IMR-90 (cell line): Measurements from ENCODE around the gene RALGAPA2. TPM values are rescaled to one million over a fixed set of nuclear protein-coding genes. Genes with fewer than 3 reads are reported as not detected.

Experiments
- ATAC-seq: fragments of 200-7000 bp; cut with Tn5 transposase; 2 replicates; pipeline ENCODE4 v1.9.1; 2020; ENCODE audit warnings: low read depth, mild to moderate bottlenecking, moderate library complexity
- BruUV-seq: library from RNA; stranded (reverse); fragments of 400-500 nt; replicated peaks from 2 replicates; lab custom pipeline; 2021; lab: Mats Ljungman, UMichigan
- CTCF ChIA-PET: fragments of 300-600 bp; formaldehyde crosslinking; extraction: SDS; loops from one replicate; lab custom pipeline; 2021; ENCODE audit warnings: antibody characterized with exemption; lab: Yijun Ruan, JAX
- POLR2A ChIA-PET: fragments of 300-600 bp; sonication (Branson Sonifier 250); formaldehyde crosslinking; loops from one replicate; lab custom pipeline; 2022; ENCODE audit warnings: antibody characterized with exemption; ENCODE audit not compliant: unreplicated experiment; lab: Charles Lee
- DNase-seq: peaks from one replicate; pipeline ENCODE4 v3.0.0; 2013
- H2AFZ ChIP-seq: replicated peaks from 2 replicates; pipeline ENCODE3; 2013; ENCODE audit warnings: low read length, mild to moderate bottlenecking; ENCODE audit not compliant: poor library complexity
- H2AK5ac ChIP-seq: 2 replicates; pipeline ENCODE4 v1.6.1; 2013; ENCODE audit warnings: low read depth, low read length, inconsistent platforms
- H2AK9ac ChIP-seq: replicated peaks from 2 replicates; pipeline ENCODE3; 2013; ENCODE audit warnings: mild to moderate bottlenecking, low read depth, low read length, moderate library complexity; ENCODE audit not compliant: poor library complexity
- H2BK120ac ChIP-seq: 2 replicates; pipeline ENCODE4 v1.6.1; 2013; ENCODE audit warnings: low read depth, low read length, inconsistent platforms
- H2BK15ac ChIP-seq: 3 replicates; pipeline ENCODE4 v1.6.1; 2013; ENCODE audit warnings: low read depth, low read length, inconsistent platforms
- H2BK20ac ChIP-seq: 2 replicates; pipeline ENCODE4 v1.6.1; 2013; ENCODE audit warnings: low read depth, mild to moderate bottlenecking, inconsistent platforms, low read length, moderate library complexity
- H2BK5ac ChIP-seq: 2 replicates; pipeline ENCODE4 v1.6.1; 2013; ENCODE audit warnings: mild to moderate bottlenecking, low read depth, low read length, inconsistent platforms; ENCODE audit not compliant: poor library complexity, severe bottlenecking
- H3K14ac ChIP-seq: replicated peaks from 2 replicates; pipeline ENCODE4 v1.6.1; 2013; ENCODE audit warnings: low read depth, low read length, inconsistent platforms
- H3K18ac ChIP-seq: 2 replicates; pipeline ENCODE4 v1.6.1; 2013; ENCODE audit warnings: low read depth, low read length, control low read depth
- H3K23ac ChIP-seq: 2 replicates; pipeline ENCODE4 v1.6.1; 2013; ENCODE audit warnings: low read depth, low read length, inconsistent platforms
- H3K27ac ChIP-seq: 2 replicates; pipeline ENCODE4 v1.5.1; 2013; ENCODE audit warnings: mild to moderate bottlenecking, control low read depth, low read length; ENCODE audit not compliant: insufficient read depth
- H3K27me3 ChIP-seq: 2 replicates; pipeline ENCODE4 v1.6.1; 2013; ENCODE audit warnings: low read length; ENCODE audit not compliant: control insufficient read depth, insufficient read depth
- H3K36me3 ChIP-seq: 2 replicates; pipeline ENCODE4 v1.6.1; 2013; ENCODE audit warnings: low read length, mixed read lengths; ENCODE audit not compliant: control insufficient read depth, insufficient read depth
- H3K4ac ChIP-seq: 2 replicates; pipeline ENCODE4 v1.6.1; 2013; ENCODE audit warnings: low read depth, low read length, inconsistent platforms
- H3K4me1 ChIP-seq: 2 replicates; pipeline ENCODE4 v1.6.1; 2013; ENCODE audit warnings: low read length, mixed read lengths; ENCODE audit not compliant: control insufficient read depth, insufficient read depth
- H3K4me2 ChIP-seq: 2 replicates; pipeline ENCODE4 v1.6.1; 2013; ENCODE audit warnings: low read depth, mild to moderate bottlenecking, control low read depth, low read length, moderate library complexity
- H3K4me3 ChIP-seq: 2 replicates; pipeline ENCODE4 v1.5.1; 2013; ENCODE audit warnings: low read depth, mild to moderate bottlenecking, control low read depth, low read length, moderate library complexity; ENCODE audit not compliant: insufficient read depth
- H3K56ac ChIP-seq: 2 replicates; pipeline ENCODE4 v1.6.1; 2013; ENCODE audit warnings: low read length, inconsistent platforms; ENCODE audit not compliant: insufficient read depth; ENCODE audit errors: extremely low read depth
- H3K79me1 ChIP-seq, 2 experiments: 2 replicates each; pipeline ENCODE4 v1.6.1; 2013; ENCODE audit warnings: low read length in 2 of 2, inconsistent platforms in 1 of 2, low read depth in 1 of 2
- H3K9ac ChIP-seq: 2 replicates; pipeline ENCODE4 v1.6.1; 2013; ENCODE audit warnings: low read depth, low read length, control low read depth
- H3K9me1 ChIP-seq: 2 replicates; pipeline ENCODE4 v1.6.1; 2013; ENCODE audit warnings: low read length, inconsistent platforms; ENCODE audit not compliant: insufficient read depth
- H3K9me3 ChIP-seq: 2 replicates; pipeline ENCODE4 v1.6.1; 2013; ENCODE audit warnings: low read length; ENCODE audit not compliant: control insufficient read depth, insufficient read depth
- H4K20me1 ChIP-seq: 2 replicates; pipeline ENCODE4 v1.6.1; 2013; ENCODE audit warnings: low read length, inconsistent platforms; ENCODE audit not compliant: insufficient read depth
- H4K5ac ChIP-seq: 2 replicates; pipeline ENCODE4 v1.6.1; 2013; ENCODE audit warnings: mild to moderate bottlenecking, low read depth, low read length, control low read depth
- H4K8ac ChIP-seq, 2 experiments: 2 replicates each; pipeline ENCODE4 v1.6.1; 2013; ENCODE audit warnings: low read depth in 2 of 2, low read length in 2 of 2, control low read depth in 1 of 2, inconsistent platforms in 1 of 2
- H4K91ac ChIP-seq: 2 replicates; pipeline ENCODE4 v1.6.1; 2013; ENCODE audit warnings: low read depth, low read length, inconsistent platforms; ENCODE audit not compliant: insufficient read depth
- BHLHE40 ChIP-seq: fragments of 150-350 bp; IDR thresholded peaks from 2 replicates; pipeline ENCODE4 v1.6.1; 2016; ENCODE audit warnings: mild to moderate bottlenecking, low read depth, low read length
- CEBPB ChIP-seq: IDR thresholded peaks from 2 replicates; pipeline ENCODE4 v1.6.1; 2012; ENCODE audit warnings: low read depth, low read length, improper control_type of control experiment
- ELK1 ChIP-seq: fragments of 150-350 bp; IDR thresholded peaks from 2 replicates; pipeline ENCODE4 v1.6.1; 2016; ENCODE audit warnings: low read depth, mild to moderate bottlenecking, low read length, moderate library complexity, borderline replicate concordance
- FOS ChIP-seq: fragments of 150-350 bp; IDR thresholded peaks from 2 replicates; pipeline ENCODE4 v1.6.1; 2016; ENCODE audit warnings: low read depth, low read length
- MAFK ChIP-seq: IDR thresholded peaks from 2 replicates; pipeline ENCODE4 v1.6.1; 2012; ENCODE audit warnings: low read depth, low read length, improper control_type of control experiment
- MAZ ChIP-seq: IDR thresholded peaks from 2 replicates; pipeline ENCODE4 v1.6.1; 2012; ENCODE audit warnings: low read depth, mild to moderate bottlenecking, low read length, improper control_type of control experiment, moderate library complexity, borderline replicate concordance
- MXI1 ChIP-seq: IDR thresholded peaks from 2 replicates; pipeline ENCODE4 v1.6.1; 2012; ENCODE audit warnings: low read depth, mild to moderate bottlenecking, low read length, moderate library complexity, borderline replicate concordance
- NFE2L2 ChIP-seq: fragments of 150-350 bp; IDR thresholded peaks from 2 replicates; pipeline ENCODE4 v1.6.1; 2016; ENCODE audit warnings: low read depth, mild to moderate bottlenecking, low read length
- POLR2A ChIP-seq: IDR thresholded peaks from 2 replicates; pipeline ENCODE4 v1.6.1; 2012; ENCODE audit warnings: mild to moderate bottlenecking, low read depth, low read length
- RAD21 ChIP-seq: IDR thresholded peaks from 2 replicates; pipeline ENCODE4 v1.6.1; 2012; ENCODE audit warnings: low read length, improper control_type of control experiment
- RCOR1 ChIP-seq: IDR thresholded peaks from 2 replicates; pipeline ENCODE4 v1.6.1; 2012; ENCODE audit warnings: mild to moderate bottlenecking, low read length, improper control_type of control experiment; ENCODE audit not compliant: insufficient replicate concordance
- RFX5 ChIP-seq: IDR thresholded peaks from 2 replicates; pipeline ENCODE4 v1.8.0; 2012; ENCODE audit warnings: low read depth, mild to moderate bottlenecking, low read length, moderate library complexity
- dilution Hi-C: fragments of 300-500 bp; cut with HindIII; formaldehyde crosslinking; loops from one replicate; pipeline ENCODE4 v1.14.3; 2018; ENCODE audit warnings: low sequenced_read_pairs; ENCODE audit not compliant: unreplicated experiment
- in situ Hi-C: fragments of 300-500 bp; cut with MboI; formaldehyde crosslinking; loops from 3 replicates; pipeline ENCODE4 v1.14.3; 2019; ENCODE audit warnings: low sequenced_read_pairs, inconsistent platforms, mixed read lengths
- intact Hi-C: fragments of 100-400 bp; cut with micrococcal nuclease; formaldehyde crosslinking; loops from 2 replicates; pipeline ENCODE4 v1.10.0; 2022
- polyA plus RNA-seq, 3 experiments: library from polyadenylated mRNA; depleted of rRNA; stranded (reverse); fragments of >200 nt; gene quantifications; 2 replicates each; pipeline ENCODE4 v1.2.3, GENCODE V29; 2012; ENCODE audit warnings: low replicate concordance in 1 of 3
- total RNA-seq: library from RNA; depleted of rRNA; stranded (reverse); fragments of >200 nt; gene quantifications from 2 replicates; pipeline ENCODE4 v1.2.3, GENCODE V29; 2012
- TF ChIP-seq, protein P1 (sequence below): conservative IDR thresholded peaks from 2 replicates; pipeline ENCODE4 v1.5.1; 2012; ENCODE audit warnings: mild to moderate bottlenecking, low read depth, low read length, improper control_type of control experiment

RALGAPA2 gene
- total and polyA plus RNA-seq, 2 of the 4 experiments (the other 2 are of a cell fraction), result 1.3 to 3.9 TPM

- Histone ChIP-seq H3K9me1 (peaks cover 5% of the 10 kb centered on the region; the same call in 1 of the 2 replicates), H2BK20ac (no peak overlapping the region), H3K18ac (no peak overlapping the region), H3K27me3 (no peaks in the 10 kb centered on the region), H4K20me1 (no peaks in the 10 kb centered on the region), H4K91ac (no peak overlapping the region), H3K56ac (no peak overlapping the region), H2AFZ (no peak overlapping the region), H3K14ac (no peak overlapping the region), H2AK5ac (no peak overlapping the region), H3K79me1 (no peaks in the 10 kb centered on the region), H3K4me1 (peaks cover 3% of the 10 kb centered on the region; the same call in 1 of the 2 replicates), H4K5ac (no peak overlapping the region), H3K23ac (no peak overlapping the region), H2AK9ac (no peak overlapping the region), H3K36me3 (no peaks in the 10 kb centered on the region), H3K9ac (no peak overlapping the region), H3K9me3 (no peaks in the 10 kb centered on the region), H2BK120ac (no peak overlapping the region), H2BK15ac (no peak overlapping the region), H3K4me3 (no peak overlapping the region), H3K4me2 (no peak overlapping the region), H2BK5ac (no peak overlapping the region), H3K27ac (no peak overlapping the region), H4K8ac (no peak overlapping the region), H3K4ac (no peak overlapping the region)
- DNase-seq (no peak), ATAC-seq (no peak)
- ChIA-PET POLR2A (no interaction called here), CTCF (no interaction called here)
- dilution Hi-C loops, result no loop called here
- intact Hi-C loops, result no loop called here
- TF ChIP-seq RFX5 (no peak), MXI1 (no peak), FOS (no peak), POLR2A (no peak), CEBPB (no peak), ELK1 (no peak), RCOR1 (no peak), MAZ (no peak), RAD21 (no peak), BHLHE40 (no peak), NFE2L2 (no peak), MAFK (no peak)
- TF ChIP-seq, protein P1, sequence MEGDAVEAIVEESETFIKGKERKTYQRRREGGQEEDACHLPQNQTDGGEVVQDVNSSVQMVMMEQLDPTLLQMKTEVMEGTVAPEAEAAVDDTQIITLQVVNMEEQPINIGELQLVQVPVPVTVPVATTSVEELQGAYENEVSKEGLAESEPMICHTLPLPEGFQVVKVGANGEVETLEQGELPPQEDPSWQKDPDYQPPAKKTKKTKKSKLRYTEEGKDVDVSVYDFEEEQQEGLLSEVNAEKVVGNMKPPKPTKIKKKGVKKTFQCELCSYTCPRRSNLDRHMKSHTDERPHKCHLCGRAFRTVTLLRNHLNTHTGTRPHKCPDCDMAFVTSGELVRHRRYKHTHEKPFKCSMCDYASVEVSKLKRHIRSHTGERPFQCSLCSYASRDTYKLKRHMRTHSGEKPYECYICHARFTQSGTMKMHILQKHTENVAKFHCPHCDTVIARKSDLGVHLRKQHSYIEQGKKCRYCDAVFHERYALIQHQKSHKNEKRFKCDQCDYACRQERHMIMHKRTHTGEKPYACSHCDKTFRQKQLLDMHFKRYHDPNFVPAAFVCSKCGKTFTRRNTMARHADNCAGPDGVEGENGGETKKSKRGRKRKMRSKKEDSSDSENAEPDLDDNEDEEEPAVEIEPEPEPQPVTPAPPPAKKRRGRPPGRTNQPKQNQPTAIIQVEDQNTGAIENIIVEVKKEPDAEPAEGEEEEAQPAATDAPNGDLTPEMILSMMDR, result no peak
- no TSS peak for BruUV-seq
- in situ Hi-C loops, result no loop called here
These were observed 266.4 kb downstream of the RALGAPA2 start for GRCh38 chr20:20446001-20446400.
